Mammary epithelial cell (primary cell): Measurements from ENCODE around the gene TMEM114.

Source experiments
- EZH2 ChIP-seq: IDR thresholded peaks from 2 replicates; pipeline ENCODE4 v1.6.1; 2012; ENCODE audit warnings: low read length, inconsistent platforms, borderline replicate concordance
- TF ChIP-seq, protein P1 (sequence below), 2 donors: IDR thresholded peaks in 1 of 2; conservative IDR thresholded peaks in 1 of 2; 2 replicates each; pipeline ENCODE4 v1.5.1; 2011 to 2012; ENCODE audit warnings: inconsistent platforms in 2 of 2, low read length in 2 of 2, mild to moderate bottlenecking in 2 of 2, control low read depth in 1 of 2, low read depth in 1 of 2; ENCODE audit not compliant: insufficient read depth in 1 of 2; ENCODE audit errors: extremely low read depth in 1 of 2

DNA sequence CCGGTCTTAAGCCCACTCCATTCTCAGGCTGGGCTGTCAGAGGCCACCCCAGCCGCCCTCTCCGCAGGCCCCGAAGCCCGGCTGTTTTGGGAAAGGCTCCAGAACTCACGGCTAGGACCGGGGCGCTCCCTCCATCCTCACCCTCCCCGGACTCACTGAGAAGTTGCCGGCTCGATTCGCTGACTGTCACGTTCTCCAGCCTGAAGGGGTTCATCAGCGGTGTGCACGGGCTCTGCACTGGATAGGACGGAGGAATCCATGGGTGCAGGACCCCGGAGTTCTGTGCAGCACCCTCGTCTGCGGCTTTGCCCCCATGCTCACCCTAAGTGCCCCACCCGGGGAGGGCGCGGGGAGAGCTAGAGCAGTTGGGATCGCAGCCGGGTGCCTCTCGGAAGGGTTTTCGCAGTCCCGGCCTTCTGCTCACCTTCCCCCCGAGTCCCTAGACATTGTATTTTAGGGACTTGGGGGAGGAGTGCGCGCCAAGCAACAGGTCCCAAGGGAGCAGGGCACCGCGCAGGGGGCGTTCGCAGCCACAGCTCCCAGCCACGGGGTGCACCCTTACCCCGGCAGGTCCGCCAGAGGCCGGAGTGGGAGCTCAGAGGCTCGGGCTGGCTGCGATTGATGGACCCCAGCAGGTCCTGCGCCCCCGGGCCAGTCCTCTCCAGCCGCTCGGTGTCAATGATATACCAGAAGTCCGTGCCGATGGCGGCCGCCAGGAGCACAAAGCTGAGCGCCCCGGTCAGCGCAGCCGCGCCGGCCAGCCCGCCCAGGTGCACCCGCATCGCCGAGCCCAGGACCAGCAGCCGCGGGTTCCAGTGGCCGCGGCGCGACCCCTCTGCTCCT lies 1.0 kb downstream of the TMEM114 start:
- TF ChIP-seq, protein P1, sequence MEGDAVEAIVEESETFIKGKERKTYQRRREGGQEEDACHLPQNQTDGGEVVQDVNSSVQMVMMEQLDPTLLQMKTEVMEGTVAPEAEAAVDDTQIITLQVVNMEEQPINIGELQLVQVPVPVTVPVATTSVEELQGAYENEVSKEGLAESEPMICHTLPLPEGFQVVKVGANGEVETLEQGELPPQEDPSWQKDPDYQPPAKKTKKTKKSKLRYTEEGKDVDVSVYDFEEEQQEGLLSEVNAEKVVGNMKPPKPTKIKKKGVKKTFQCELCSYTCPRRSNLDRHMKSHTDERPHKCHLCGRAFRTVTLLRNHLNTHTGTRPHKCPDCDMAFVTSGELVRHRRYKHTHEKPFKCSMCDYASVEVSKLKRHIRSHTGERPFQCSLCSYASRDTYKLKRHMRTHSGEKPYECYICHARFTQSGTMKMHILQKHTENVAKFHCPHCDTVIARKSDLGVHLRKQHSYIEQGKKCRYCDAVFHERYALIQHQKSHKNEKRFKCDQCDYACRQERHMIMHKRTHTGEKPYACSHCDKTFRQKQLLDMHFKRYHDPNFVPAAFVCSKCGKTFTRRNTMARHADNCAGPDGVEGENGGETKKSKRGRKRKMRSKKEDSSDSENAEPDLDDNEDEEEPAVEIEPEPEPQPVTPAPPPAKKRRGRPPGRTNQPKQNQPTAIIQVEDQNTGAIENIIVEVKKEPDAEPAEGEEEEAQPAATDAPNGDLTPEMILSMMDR (conservative IDR thresholded peaks at IDR 0.05 in 1 of 2, IDR thresholded peaks at IDR 0.05 in 1 of 2; ENCODE audit: extremely low read depth in 1 of 2, insufficient read depth in 1 of 2, low read depth in 1 of 2, low read length in 2 of 2) = no peak
- TF ChIP-seq EZH2 = peak; percentile 85
